ENCODE results near the gene ZNF536.

GRCh38 chr19:30516111-30516510 is 143.9 kb downstream of the ZNF536 start:
- TF ChIP-seq, protein P1, sequence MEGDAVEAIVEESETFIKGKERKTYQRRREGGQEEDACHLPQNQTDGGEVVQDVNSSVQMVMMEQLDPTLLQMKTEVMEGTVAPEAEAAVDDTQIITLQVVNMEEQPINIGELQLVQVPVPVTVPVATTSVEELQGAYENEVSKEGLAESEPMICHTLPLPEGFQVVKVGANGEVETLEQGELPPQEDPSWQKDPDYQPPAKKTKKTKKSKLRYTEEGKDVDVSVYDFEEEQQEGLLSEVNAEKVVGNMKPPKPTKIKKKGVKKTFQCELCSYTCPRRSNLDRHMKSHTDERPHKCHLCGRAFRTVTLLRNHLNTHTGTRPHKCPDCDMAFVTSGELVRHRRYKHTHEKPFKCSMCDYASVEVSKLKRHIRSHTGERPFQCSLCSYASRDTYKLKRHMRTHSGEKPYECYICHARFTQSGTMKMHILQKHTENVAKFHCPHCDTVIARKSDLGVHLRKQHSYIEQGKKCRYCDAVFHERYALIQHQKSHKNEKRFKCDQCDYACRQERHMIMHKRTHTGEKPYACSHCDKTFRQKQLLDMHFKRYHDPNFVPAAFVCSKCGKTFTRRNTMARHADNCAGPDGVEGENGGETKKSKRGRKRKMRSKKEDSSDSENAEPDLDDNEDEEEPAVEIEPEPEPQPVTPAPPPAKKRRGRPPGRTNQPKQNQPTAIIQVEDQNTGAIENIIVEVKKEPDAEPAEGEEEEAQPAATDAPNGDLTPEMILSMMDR (IDR thresholded peaks at IDR 0.05 in 2 of 3, conservative IDR thresholded peaks at IDR 0.05 in 1 of 3; ENCODE audit: control insufficient read depth in 2 of 3, extremely low read depth in 1 of 3, insufficient read depth in 1 of 3, low read depth in 3 of 3, low read length in 3 of 3), result no peak
- TF ChIP-seq NFYA (IDR thresholded peaks at IDR 0.05; ENCODE audit: borderline replicate concordance, low read depth, low read length), result no peak
- TF ChIP-seq BRCA1 (IDR thresholded peaks at IDR 0.05; ENCODE audit: low read depth, low read length), result no peak
- TF ChIP-seq SPI1 (IDR thresholded peaks at IDR 0.05; ENCODE audit: borderline replicate concordance, insufficient read depth, low read depth, low read length), result no peak
- no peak for TF ChIP-seq CREB1 (IDR thresholded peaks at IDR 0.05; ENCODE audit: low read depth)
- TF ChIP-seq YY1 (IDR thresholded peaks at IDR 0.05; ENCODE audit: low read depth, low read length), result no peak
- no peak for TF ChIP-seq NR2F1 (conservative IDR thresholded peaks at IDR 0.05)
- no peak for TF ChIP-seq POLR2AphosphoS5 (IDR thresholded peaks at IDR 0.05; ENCODE audit: low read length)
- TF ChIP-seq, protein P2, sequence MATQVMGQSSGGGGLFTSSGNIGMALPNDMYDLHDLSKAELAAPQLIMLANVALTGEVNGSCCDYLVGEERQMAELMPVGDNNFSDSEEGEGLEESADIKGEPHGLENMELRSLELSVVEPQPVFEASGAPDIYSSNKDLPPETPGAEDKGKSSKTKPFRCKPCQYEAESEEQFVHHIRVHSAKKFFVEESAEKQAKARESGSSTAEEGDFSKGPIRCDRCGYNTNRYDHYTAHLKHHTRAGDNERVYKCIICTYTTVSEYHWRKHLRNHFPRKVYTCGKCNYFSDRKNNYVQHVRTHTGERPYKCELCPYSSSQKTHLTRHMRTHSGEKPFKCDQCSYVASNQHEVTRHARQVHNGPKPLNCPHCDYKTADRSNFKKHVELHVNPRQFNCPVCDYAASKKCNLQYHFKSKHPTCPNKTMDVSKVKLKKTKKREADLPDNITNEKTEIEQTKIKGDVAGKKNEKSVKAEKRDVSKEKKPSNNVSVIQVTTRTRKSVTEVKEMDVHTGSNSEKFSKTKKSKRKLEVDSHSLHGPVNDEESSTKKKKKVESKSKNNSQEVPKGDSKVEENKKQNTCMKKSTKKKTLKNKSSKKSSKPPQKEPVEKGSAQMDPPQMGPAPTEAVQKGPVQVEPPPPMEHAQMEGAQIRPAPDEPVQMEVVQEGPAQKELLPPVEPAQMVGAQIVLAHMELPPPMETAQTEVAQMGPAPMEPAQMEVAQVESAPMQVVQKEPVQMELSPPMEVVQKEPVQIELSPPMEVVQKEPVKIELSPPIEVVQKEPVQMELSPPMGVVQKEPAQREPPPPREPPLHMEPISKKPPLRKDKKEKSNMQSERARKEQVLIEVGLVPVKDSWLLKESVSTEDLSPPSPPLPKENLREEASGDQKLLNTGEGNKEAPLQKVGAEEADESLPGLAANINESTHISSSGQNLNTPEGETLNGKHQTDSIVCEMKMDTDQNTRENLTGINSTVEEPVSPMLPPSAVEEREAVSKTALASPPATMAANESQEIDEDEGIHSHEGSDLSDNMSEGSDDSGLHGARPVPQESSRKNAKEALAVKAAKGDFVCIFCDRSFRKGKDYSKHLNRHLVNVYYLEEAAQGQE (IDR thresholded peaks at IDR 0.05; ENCODE audit: low read depth, low read length), result no peak
